ENCODE measurements around the gene CYB561D2.

Gene CYB561D2

DNA sequence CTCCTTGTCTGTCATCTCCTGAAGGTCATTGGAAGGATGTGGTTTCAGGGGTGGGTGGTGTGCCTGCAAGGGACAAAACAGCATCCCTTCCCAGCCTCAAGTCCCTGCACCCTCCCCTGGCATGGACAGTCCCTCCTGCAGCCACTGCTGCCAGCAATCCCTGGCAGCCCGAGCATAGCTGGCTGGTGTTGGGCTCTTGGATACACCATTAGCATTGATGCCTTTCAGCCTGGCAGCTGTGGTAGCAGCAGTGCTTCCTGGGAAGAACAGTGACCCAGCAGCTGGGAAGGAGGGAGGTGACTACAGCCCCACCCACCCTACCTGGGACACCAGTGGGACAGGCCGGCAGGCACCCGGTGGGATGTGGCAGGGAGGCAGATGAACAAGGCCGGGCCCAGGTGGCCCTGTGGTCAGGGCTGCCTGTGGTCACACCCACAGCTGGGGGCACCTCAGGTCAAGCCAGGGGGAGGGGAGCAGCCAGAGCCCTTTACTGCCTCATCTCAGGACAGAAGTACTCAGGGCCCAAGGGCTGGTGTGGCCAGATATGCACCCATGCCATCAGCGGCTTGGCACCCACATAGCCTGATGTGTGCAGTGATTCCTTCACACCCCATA lies 41.5 kb downstream of the CYB561D2 start:
- no peak for DNase-seq

DNA sequence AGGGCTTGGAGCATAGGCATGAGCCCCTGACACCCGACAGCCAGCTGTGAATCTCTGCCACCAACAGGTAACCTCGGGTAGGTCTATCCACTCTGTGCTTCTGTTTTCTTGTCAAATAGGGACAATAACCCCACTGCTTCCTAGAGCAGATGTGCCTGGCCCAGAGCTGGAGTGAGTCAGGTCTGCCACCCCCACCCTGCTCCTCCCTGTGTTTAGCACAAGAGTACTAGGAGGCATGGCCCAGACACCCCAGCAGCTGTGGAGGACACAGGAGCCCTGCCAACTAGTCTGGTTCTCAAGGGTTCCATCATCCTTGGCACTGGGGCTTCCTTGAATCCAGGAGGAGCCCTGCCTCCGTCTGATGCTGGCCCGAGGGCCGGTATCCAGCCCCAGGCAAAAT lies 42.4 kb downstream of the CYB561D2 start:
- DNase-seq, result no peak

DNA sequence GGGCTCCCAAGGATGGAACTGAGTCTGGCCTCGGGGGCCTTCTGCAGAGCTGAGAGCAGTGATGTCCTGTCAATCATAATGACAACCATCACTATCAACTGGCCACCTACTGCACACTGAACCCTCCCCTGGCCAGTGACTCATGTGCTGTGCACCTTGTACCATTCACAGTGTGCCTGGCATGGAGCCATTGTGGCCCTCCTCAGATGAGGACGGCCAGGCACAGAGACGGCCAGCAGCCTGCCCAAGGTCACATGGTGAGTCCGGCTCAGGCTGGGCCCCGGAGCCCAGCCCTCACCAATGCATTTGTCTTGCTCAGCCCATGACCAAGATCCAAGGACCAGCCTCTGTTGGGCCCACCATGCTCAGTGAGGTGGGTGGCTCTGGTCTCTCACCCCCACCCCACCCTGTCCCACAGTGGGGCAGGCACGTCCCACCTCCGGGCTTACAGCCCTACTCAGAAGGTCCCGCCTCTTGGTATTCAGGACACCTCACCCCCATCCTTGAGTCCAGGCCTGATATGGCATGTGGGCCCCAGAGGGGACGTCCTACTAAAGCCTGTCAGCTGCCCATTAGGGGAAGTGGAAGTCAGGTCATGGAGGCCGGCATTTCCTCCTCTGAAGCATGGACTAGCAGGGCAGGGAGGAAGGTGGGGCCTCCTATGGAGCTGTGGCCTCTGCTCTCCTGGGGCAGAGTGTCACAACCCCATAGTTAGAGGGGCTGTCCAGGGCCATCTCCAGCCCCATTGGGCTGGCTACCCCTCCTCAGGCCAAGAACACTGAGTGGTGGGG lies 44.6 kb downstream of the CYB561D2 start:
- no peak for DNase-seq

DNA sequence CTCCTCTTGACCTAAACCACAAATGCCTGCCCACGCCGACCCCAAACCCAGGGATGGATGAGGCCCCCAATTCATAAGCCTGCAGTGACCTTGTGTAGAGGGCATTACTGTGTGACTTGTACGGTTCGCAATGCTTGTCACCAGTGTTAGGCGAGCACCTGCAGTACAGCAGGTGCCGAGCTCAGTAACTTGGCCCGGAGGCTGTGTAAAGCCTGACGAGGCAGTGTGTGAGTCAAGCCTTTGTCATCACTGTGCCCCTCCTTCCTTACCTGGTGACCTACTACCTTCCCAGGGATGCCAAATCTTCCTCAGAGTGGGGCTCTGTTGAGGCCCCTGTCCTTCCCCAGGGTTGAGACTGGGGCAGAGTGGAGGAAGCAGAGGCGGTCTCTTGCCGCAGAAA lies 45.8 kb downstream of the CYB561D2 start:
- no peak for DNase-seq

DNA sequence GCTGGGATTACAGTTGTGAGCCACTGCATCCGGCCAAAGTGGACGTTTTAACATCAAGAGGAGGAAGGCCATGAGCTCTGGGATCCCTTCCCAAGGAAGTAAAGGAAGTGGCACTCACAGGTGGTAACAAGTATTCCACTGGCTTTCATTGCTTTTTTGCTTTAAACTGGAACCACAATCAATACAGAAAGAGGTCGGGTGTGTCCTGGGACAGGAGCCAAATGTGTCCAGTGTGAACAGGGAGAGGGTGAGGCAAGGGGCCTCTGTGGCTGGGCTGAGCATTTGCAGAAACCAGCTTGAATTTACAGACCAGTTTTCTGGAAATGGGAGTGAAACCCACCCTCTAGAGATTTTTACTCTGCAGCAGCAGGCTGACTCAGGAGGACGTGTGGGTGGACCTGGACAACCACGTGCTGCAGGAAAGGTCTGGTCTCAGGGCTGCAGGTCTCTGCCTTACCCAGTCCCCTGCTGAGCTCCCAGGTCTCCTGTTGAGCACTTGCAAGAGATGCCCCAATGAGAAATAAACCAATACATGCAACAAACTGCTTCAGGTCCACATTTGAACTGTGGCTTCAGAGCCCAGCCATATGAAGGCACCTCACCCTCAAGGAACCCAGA lies 51.4 kb downstream of the CYB561D2 start:
- DNase-seq, result no peak

Data from T-helper 2 cell (primary cell).